VCaP (cell line): ENCODE results near the gene MPHOSPH9.

ENCODE experiments used
- H3K27ac ChIP-seq: fragments of 450-650 bp; 2 replicates; pipeline ENCODE4 v1.5.1; 2017
- CTCF ChIP-seq: fragments of 450-650 bp; conservative IDR thresholded peaks from 2 replicates; pipeline ENCODE4 v1.5.1; 2017; ENCODE audit warnings: mild to moderate bottlenecking, moderate library complexity

The MPHOSPH9 gene

GRCh38 chr12:123115409-123116121, 117.4 kb downstream of the MPHOSPH9 start:
- no peak overlapping the region for H3K27ac ChIP-seq
- TF ChIP-seq CTCF: no peak

GRCh38 chr12:123114304-123115083, 118.4 kb downstream of the MPHOSPH9 start:
- TF ChIP-seq CTCF: no peak
- no peak overlapping the region for H3K27ac ChIP-seq

- H3K27ac ChIP-seq: no peak overlapping the region
- TF ChIP-seq CTCF: no peak
These were observed 119.9 kb downstream of the MPHOSPH9 start for GRCh38 chr12:123113026-123113425.

- TF ChIP-seq CTCF: no peak
- no peak overlapping the region for H3K27ac ChIP-seq
These were observed 121.3 kb downstream of the MPHOSPH9 start for GRCh38 chr12:123111498-123112165.

GRCh38 chr12:123109319-123109772, 123.6 kb downstream of the MPHOSPH9 start:
- no peak overlapping the region for H3K27ac ChIP-seq
- TF ChIP-seq CTCF: no peak

- H3K27ac ChIP-seq: no peak overlapping the region
- TF ChIP-seq CTCF: no peak
These were observed 124.3 kb downstream of the MPHOSPH9 start for GRCh38 chr12:123108682-123109066.
